Prostate gland (tissue), 2 donors: Measurements from ENCODE around the gene PELO.

Source experiments
- POLR2A ChIP-seq: fragments of 450-650 bp; IDR thresholded peaks from one replicate; pipeline ENCODE4 v1.6.1; 2016; ENCODE audit warnings: antibody characterized with exemption, mild to moderate bottlenecking
- POLR2AphosphoS5 ChIP-seq: sonication (generic); formaldehyde crosslinking; IDR thresholded peaks from one replicate; pipeline ENCODE4 v1.6.1; 2017; ENCODE audit warnings: antibody characterized with exemption
- TF ChIP-seq, protein P1 (sequence below), 4 experiments: fragments of 200-600 bp in 2 of 4; fragments of 450-650 bp in 2 of 4; sonication (generic) in 2 of 4; IDR thresholded peaks; 1 replicate in 3 of 4; 2 replicates in 1 of 4; pipeline ENCODE4 v1.5.1; 2016 to 2019; ENCODE audit warnings: antibody characterized with exemption in 4 of 4, mild to moderate bottlenecking in 2 of 4, moderate library complexity in 2 of 4

DNA sequence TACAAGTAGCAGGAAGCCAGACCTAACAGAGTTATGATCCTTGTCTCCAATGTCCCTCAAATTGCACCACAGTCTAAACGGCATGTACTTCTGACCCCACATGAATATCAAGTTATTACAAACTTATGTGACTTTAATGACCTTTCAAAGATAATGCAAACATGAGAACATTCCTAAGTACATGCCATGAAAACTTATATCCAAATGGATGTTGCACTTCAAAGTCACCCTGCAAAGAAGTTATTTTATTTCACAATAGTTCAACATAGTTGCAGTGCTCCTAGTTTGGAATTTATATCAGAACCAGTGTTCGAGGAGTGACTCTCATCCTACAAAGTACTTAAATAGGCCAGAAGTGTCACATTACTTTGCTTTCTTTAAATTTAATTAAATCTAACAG is 41.2 kb upstream of the PELO start:
- TF ChIP-seq, protein P1, sequence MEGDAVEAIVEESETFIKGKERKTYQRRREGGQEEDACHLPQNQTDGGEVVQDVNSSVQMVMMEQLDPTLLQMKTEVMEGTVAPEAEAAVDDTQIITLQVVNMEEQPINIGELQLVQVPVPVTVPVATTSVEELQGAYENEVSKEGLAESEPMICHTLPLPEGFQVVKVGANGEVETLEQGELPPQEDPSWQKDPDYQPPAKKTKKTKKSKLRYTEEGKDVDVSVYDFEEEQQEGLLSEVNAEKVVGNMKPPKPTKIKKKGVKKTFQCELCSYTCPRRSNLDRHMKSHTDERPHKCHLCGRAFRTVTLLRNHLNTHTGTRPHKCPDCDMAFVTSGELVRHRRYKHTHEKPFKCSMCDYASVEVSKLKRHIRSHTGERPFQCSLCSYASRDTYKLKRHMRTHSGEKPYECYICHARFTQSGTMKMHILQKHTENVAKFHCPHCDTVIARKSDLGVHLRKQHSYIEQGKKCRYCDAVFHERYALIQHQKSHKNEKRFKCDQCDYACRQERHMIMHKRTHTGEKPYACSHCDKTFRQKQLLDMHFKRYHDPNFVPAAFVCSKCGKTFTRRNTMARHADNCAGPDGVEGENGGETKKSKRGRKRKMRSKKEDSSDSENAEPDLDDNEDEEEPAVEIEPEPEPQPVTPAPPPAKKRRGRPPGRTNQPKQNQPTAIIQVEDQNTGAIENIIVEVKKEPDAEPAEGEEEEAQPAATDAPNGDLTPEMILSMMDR (IDR thresholded peaks at IDR 0.05), result no peak
- TF ChIP-seq POLR2A, result no peak
- TF ChIP-seq POLR2AphosphoS5, result no peak
